Kidney epithelial cell (primary cell): ENCODE data around the gene MCTP1. TPM values are rescaled to one million over a fixed set of nuclear protein-coding genes. Genes with fewer than 3 reads are reported as not detected.

Experiments used
- DNase-seq: peaks from one replicate; pipeline ENCODE4 v3.0.0-alpha.2; 2010; ENCODE audit warnings: low read depth
- H3K27me3 ChIP-seq: 2 replicates; pipeline ENCODE4 v1.6.0; 2011; ENCODE audit warnings: low read length; ENCODE audit not compliant: control insufficient read depth, insufficient read depth
- H3K36me3 ChIP-seq: 2 replicates; pipeline ENCODE4 v1.5.1; 2011; ENCODE audit warnings: low read length; ENCODE audit not compliant: control insufficient read depth, insufficient read depth
- H3K4me3 ChIP-seq: 2 replicates; pipeline ENCODE4 v1.5.1; 2011; ENCODE audit warnings: low read depth, mild to moderate bottlenecking, control low read depth, low read length
- CTCF ChIP-seq: IDR thresholded peaks from 2 replicates; pipeline ENCODE4 v1.5.1; 2011; ENCODE audit warnings: mild to moderate bottlenecking, moderate library complexity, low read length, control low read depth, inconsistent platforms; ENCODE audit not compliant: insufficient read depth, poor library complexity, severe bottlenecking
- total RNA-seq: library from RNA; depleted of rRNA; stranded (reverse); fragments of >200 nt; gene quantifications from 2 replicates; pipeline ENCODE4 v1.2.3, GENCODE V29; 2015

Gene MCTP1
- total RNA-seq, 1 donor from 2014 or later: 12.9 TPM

- DNase-seq: no peak
- H3K4me3 ChIP-seq: no peak overlapping the region
- TF ChIP-seq CTCF: no peak
- H3K27me3 ChIP-seq: no peaks in the 10 kb centered on the region
- no peaks in the 10 kb centered on the region for H3K36me3 ChIP-seq
Observed at GRCh38 chr5:95100551-95100950, 184.3 kb downstream of the MCTP1 start.

GRCh38 chr5:95098012-95098411 is 186.9 kb downstream of the MCTP1 start:
- DNase-seq: no peak
- H3K27me3 ChIP-seq: no peaks in the 10 kb centered on the region
- H3K36me3 ChIP-seq: no peaks in the 10 kb centered on the region
- H3K4me3 ChIP-seq: no peak overlapping the region
- TF ChIP-seq CTCF: no peak

- Histone ChIP-seq H3K27me3 (no peaks in the 10 kb centered on the region), H3K4me3 (no peak overlapping the region), H3K36me3 (no peaks in the 10 kb centered on the region)
- TF ChIP-seq CTCF: no peak
- no peak for DNase-seq
Observed at GRCh38 chr5:95093211-95093610, 191.7 kb downstream of the MCTP1 start.

GRCh38 chr5:95090774-95091173 is 194.1 kb downstream of the MCTP1 start:
- no peak for TF ChIP-seq CTCF
- Histone ChIP-seq H3K4me3 (no peak overlapping the region), H3K27me3 (no peaks in the 10 kb centered on the region), H3K36me3 (no peaks in the 10 kb centered on the region)
- no peak for DNase-seq

GRCh38 chr5:95087816-95088317 is 197.0 kb downstream of the MCTP1 start:
- Histone ChIP-seq H3K4me3 (no peak overlapping the region), H3K27me3 (no peaks in the 10 kb centered on the region), H3K36me3 (no peaks in the 10 kb centered on the region)
- no peak for TF ChIP-seq CTCF
- DNase-seq: no peak
